MM.1S (cell line): ENCODE data around the gene POLR2A.

Experiments used
- DNase-seq: peaks from one replicate; pipeline ENCODE4 v3.0.0-alpha.2; 2015
- H2AFZ ChIP-seq: fragments of 300-600 bp; sonication (generic); 2 replicates; pipeline ENCODE4 v1.6.0; 2016; ENCODE audit warnings: antibody characterized with exemption, low read length
- H3F3A ChIP-seq: fragments of 300-600 bp; sonication (generic); 2 replicates; pipeline ENCODE4 v1.6.1; 2016; ENCODE audit warnings: mild to moderate bottlenecking, antibody characterized with exemption, low read length, moderate library complexity, mixed read lengths; ENCODE audit not compliant: insufficient read depth
- H3K27ac ChIP-seq: fragments of 300-600 bp; sonication (generic); 2 replicates; pipeline ENCODE4 v1.5.1; 2016; ENCODE audit warnings: mild to moderate bottlenecking, low read length
- H3K27me3 ChIP-seq: fragments of 300-600 bp; sonication (generic); replicated peaks from 2 replicates; pipeline ENCODE4 v1.6.0; 2016; ENCODE audit warnings: low read length; ENCODE audit not compliant: insufficient read depth
- H3K36me3 ChIP-seq: fragments of 300-600 bp; sonication (generic); replicated peaks from 2 replicates; pipeline ENCODE4 v1.6.1; 2016; ENCODE audit warnings: mild to moderate bottlenecking, low read length, mixed read lengths; ENCODE audit not compliant: insufficient read depth
- H3K4me1 ChIP-seq: fragments of 300-600 bp; sonication (generic); 2 replicates; pipeline ENCODE4 v1.6.1; 2016; ENCODE audit warnings: low read length, mixed read lengths
- H3K4me2 ChIP-seq: fragments of 300-600 bp; sonication (generic); 2 replicates; pipeline ENCODE4 v1.6.0; 2016; ENCODE audit warnings: low read depth, low read length
- H3K4me3 ChIP-seq: fragments of 300-600 bp; sonication (generic); 2 replicates; pipeline ENCODE4 v1.5.1; 2016; ENCODE audit warnings: low read length, mixed read lengths
- H3K79me2 ChIP-seq: fragments of 300-600 bp; sonication (generic); 2 replicates; pipeline ENCODE4 v1.6.1; 2016; ENCODE audit warnings: mixed run types, low read length, mixed read lengths
- H3K9ac ChIP-seq: fragments of 300-600 bp; sonication (generic); 2 replicates; pipeline ENCODE4 v1.6.1; 2016; ENCODE audit warnings: low read length, mixed read lengths
- H3K9me2 ChIP-seq: fragments of 300-600 bp; sonication (generic); replicated peaks from 2 replicates; pipeline ENCODE4 v1.6.1; 2016; ENCODE audit warnings: mild to moderate bottlenecking, low read length, mixed read lengths; ENCODE audit not compliant: insufficient read depth
- H3K9me3 ChIP-seq: fragments of 300-600 bp; sonication (generic); replicated peaks from 2 replicates; pipeline ENCODE4 v1.6.1; 2016; ENCODE audit warnings: mild to moderate bottlenecking, low read length, mixed read lengths; ENCODE audit not compliant: insufficient read depth
- H4K20me1 ChIP-seq: fragments of 300-600 bp; sonication (generic); 2 replicates; pipeline ENCODE4 v1.6.1; 2016; ENCODE audit warnings: mild to moderate bottlenecking, low read length, moderate library complexity, mixed read lengths; ENCODE audit not compliant: insufficient read depth
- EZH2 ChIP-seq: fragments of 300-600 bp; sonication (generic); optimal IDR thresholded peaks from 2 replicates; pipeline ENCODE3; 2017; ENCODE audit warnings: low read depth, mild to moderate bottlenecking, antibody characterized with exemption, low read length, mixed read lengths
- EZH2phosphoT487 ChIP-seq: fragments of 300-600 bp; sonication (generic); IDR thresholded peaks from 2 replicates; pipeline ENCODE4 v1.6.1; 2018; ENCODE audit warnings: antibody characterized with exemption, low read length
- TF ChIP-seq, protein P1 (sequence below): fragments of 300-600 bp; sonication (generic); IDR thresholded peaks from 2 replicates; pipeline ENCODE4 v1.5.1; 2016; ENCODE audit warnings: antibody characterized with exemption, low read length, mixed read lengths

POLR2A gene

GRCh38 chr17:7477392-7478275 lies 6.5 kb upstream of the POLR2A start:
- TF ChIP-seq, protein P1, sequence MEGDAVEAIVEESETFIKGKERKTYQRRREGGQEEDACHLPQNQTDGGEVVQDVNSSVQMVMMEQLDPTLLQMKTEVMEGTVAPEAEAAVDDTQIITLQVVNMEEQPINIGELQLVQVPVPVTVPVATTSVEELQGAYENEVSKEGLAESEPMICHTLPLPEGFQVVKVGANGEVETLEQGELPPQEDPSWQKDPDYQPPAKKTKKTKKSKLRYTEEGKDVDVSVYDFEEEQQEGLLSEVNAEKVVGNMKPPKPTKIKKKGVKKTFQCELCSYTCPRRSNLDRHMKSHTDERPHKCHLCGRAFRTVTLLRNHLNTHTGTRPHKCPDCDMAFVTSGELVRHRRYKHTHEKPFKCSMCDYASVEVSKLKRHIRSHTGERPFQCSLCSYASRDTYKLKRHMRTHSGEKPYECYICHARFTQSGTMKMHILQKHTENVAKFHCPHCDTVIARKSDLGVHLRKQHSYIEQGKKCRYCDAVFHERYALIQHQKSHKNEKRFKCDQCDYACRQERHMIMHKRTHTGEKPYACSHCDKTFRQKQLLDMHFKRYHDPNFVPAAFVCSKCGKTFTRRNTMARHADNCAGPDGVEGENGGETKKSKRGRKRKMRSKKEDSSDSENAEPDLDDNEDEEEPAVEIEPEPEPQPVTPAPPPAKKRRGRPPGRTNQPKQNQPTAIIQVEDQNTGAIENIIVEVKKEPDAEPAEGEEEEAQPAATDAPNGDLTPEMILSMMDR = no peak
- TF ChIP-seq EZH2 (no peak), EZH2phosphoT487 (no peak)
- Histone ChIP-seq H3K27me3 (no peaks in the 10 kb centered on the region), H3K9ac (no peak overlapping the region), H3K27ac (no peak overlapping the region), H3K36me3 (no peaks in the 10 kb centered on the region), H3F3A (0 out of 2 replicates have a peak, but pooled peaks cover 5% of the 10 kb centered on the region), H4K20me1 (no peaks in the 10 kb centered on the region), H3K4me3 (no peak overlapping the region), H3K4me1 (no peaks in the 10 kb centered on the region), H2AFZ (no peak overlapping the region), H3K9me2 (no peaks in the 10 kb centered on the region), H3K4me2 (no peak overlapping the region), H3K9me3 (no peaks in the 10 kb centered on the region), H3K79me2 (peaks cover 7% of the 10 kb centered on the region; the same call in 1 of the 2 replicates)
- DNase-seq = no peak

DNA sequence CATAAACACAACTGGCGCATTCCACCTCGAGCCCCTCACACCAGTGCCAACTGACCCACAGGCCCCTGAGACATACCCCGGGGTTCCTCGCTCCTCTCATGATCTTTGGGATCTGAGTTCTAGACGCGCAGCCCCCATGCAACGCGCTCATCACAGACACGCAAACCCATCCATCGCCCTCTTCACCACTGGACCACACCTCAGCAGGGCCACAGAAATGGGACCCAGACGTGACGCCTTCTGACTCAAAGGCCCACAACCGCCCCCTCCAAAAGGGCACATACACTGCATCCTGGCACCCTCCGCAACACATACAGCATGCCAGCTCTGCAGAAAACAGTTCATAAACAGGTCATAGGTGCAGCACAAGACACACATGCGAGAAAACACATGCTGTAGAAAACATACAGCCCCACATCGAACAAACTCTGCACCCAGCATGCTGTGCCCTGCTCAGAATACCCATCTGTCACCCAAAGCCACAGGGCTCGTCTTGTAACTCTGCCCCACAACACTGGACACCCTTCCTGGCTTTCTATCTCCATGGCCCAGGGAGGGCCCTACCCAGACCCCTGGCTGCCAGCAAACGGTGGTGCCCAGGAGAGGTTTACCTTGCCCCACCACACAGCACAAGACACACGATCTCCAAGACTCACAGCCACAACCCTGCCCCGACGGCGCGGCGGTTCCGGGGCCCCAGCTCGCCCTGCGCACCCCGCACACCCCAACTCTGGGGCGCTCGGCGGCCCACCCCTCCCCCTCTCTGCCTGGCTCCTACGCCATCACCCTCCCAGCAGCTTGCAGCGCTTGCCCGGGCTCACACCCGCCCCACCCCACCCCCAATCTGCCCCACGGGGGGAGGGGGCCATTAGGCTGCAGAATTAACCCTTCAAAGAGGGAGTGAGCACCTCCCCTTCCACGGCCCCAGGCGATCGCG lies 5.6 kb upstream of the POLR2A start:
- H3K4me1 ChIP-seq = no peaks in the 10 kb centered on the region
- H3K9me3 ChIP-seq = no peaks in the 10 kb centered on the region
- H3K9me2 ChIP-seq = no peaks in the 10 kb centered on the region
- H3K4me3 ChIP-seq = peak overlapping the region; percentile 39; the same call in 1 of the 2 replicates
- H3K4me2 ChIP-seq = peak overlapping the region; percentile 43; the same call in 1 of the 2 replicates
- peaks cover 7% of the 10 kb centered on the region; the same call in 1 of the 2 replicates for H3K79me2 ChIP-seq
- H3K36me3 ChIP-seq = no peaks in the 10 kb centered on the region
- H2AFZ ChIP-seq = no peak overlapping the region
- no peak overlapping the region for H3K27ac ChIP-seq
- H3F3A ChIP-seq = 0 out of 2 replicates have a peak, but pooled peaks cover 5% of the 10 kb centered on the region
- TF ChIP-seq, protein P1 = no peak
- TF ChIP-seq EZH2phosphoT487 (no peak), EZH2 (no peak)
- H4K20me1 ChIP-seq = no peaks in the 10 kb centered on the region
- DNase-seq = no peak
- H3K27me3 ChIP-seq = no peaks in the 10 kb centered on the region
- H3K9ac ChIP-seq = no peak overlapping the region; the same call in 1 of the 2 replicates

GRCh38 chr17:7479213-7480088 lies 4.7 kb upstream of the POLR2A start, which contains the start of gene ZBTB4:
ZBTB4 (minus strand) TSS chr17:7479631; CDS start chr17:7466801, 12,830 bp downstream.
- Histone ChIP-seq H3K9me2 (no peaks in the 10 kb centered on the region), H2AFZ (peak within 1 kb of the TSS; percentile 85), H3K4me3 (peak within 1 kb of the TSS; percentile 68), H3K9ac (peak within 1 kb of the TSS; percentile 55; the same call in 1 of the 2 replicates), H3K27me3 (no peaks in the 10 kb centered on the region), H3K36me3 (no peaks in the 10 kb centered on the region), H3K79me2 (peaks cover 7% of the 10 kb centered on the region; the same call in 1 of the 2 replicates), H3F3A (0 out of 2 replicates have a peak, but pooled peaks cover 5% of the 10 kb centered on the region), H3K4me2 (peak within 1 kb of the TSS; percentile 96), H3K27ac (no peak within 1 kb of the TSS), H4K20me1 (no peaks in the 10 kb centered on the region), H3K9me3 (no peaks in the 10 kb centered on the region), H3K4me1 (no peaks in the 10 kb centered on the region)
- TF ChIP-seq, protein P1 = no peak
- TF ChIP-seq EZH2 (no peak), EZH2phosphoT487 (no peak)
- DNase-seq = peak; percentile 42
